HFF-Myc (cell line): ENCODE results near the gene UCK1.

ENCODE experiments used
- DNase-seq: peaks from one replicate; pipeline ENCODE4 v3.0.0-alpha.2; 2011; ENCODE audit warnings: low read depth; ENCODE audit errors: extremely low read depth
- H3K4me3 ChIP-seq: replicated peaks from 2 replicates; pipeline ENCODE4 v1.5.1; 2011; ENCODE audit warnings: low read depth, mild to moderate bottlenecking, control low read depth, low read length
- TF ChIP-seq, protein P1 (sequence below): IDR thresholded peaks from 2 replicates; pipeline ENCODE4 v1.5.1; 2012; ENCODE audit warnings: mild to moderate bottlenecking, low read depth, low read length, control low read depth; ENCODE audit errors: missing control alignments

Gene UCK1

GRCh38 chr9:131530920-131531832 is at the start of gene UCK1:
Gene UCK1, minus strand, starts transcription at chr9:131531263. Its CDS starts 89 bp downstream, at chr9:131531174.
- TF ChIP-seq, protein P1, sequence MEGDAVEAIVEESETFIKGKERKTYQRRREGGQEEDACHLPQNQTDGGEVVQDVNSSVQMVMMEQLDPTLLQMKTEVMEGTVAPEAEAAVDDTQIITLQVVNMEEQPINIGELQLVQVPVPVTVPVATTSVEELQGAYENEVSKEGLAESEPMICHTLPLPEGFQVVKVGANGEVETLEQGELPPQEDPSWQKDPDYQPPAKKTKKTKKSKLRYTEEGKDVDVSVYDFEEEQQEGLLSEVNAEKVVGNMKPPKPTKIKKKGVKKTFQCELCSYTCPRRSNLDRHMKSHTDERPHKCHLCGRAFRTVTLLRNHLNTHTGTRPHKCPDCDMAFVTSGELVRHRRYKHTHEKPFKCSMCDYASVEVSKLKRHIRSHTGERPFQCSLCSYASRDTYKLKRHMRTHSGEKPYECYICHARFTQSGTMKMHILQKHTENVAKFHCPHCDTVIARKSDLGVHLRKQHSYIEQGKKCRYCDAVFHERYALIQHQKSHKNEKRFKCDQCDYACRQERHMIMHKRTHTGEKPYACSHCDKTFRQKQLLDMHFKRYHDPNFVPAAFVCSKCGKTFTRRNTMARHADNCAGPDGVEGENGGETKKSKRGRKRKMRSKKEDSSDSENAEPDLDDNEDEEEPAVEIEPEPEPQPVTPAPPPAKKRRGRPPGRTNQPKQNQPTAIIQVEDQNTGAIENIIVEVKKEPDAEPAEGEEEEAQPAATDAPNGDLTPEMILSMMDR = no peak
- DNase-seq = peak; percentile 12
- peak within 1 kb of the TSS; percentile 63 for H3K4me3 ChIP-seq

GRCh38 chr9:131580358-131580757 is 49.3 kb upstream of the UCK1 start:
- DNase-seq = no peak
- no peak overlapping the region for H3K4me3 ChIP-seq

GRCh38 chr9:131579789-131580211 is 48.7 kb upstream of the UCK1 start:
- DNase-seq = no peak
- TF ChIP-seq, protein P1 = no peak
- no peak overlapping the region for H3K4me3 ChIP-seq

More at GRCh38 chr9:131580358-131580757, 49.3 kb upstream of the UCK1 start:
- TF ChIP-seq, protein P1 = no peak

GRCh38 chr9:131578731-131579504 is 47.9 kb upstream of the UCK1 start:
- DNase-seq = no peak
- no peak overlapping the region for H3K4me3 ChIP-seq
- TF ChIP-seq, protein P1 = no peak

- no peak for DNase-seq
- H3K4me3 ChIP-seq = no peak overlapping the region
- TF ChIP-seq, protein P1 = no peak
Observed at GRCh38 chr9:131578021-131578420, 47.0 kb upstream of the UCK1 start.

GRCh38 chr9:131577005-131578000 is 46.2 kb upstream of the UCK1 start:
- H3K4me3 ChIP-seq = no peak overlapping the region
- TF ChIP-seq, protein P1 = no peak
- no peak for DNase-seq
